GM19351 (cell line): ENCODE measurements around the gene ST3GAL4.
"Not testable (repeated sequence)": the region's sequence is repeated elsewhere in the genome, so short reads cannot be mapped to it uniquely, and the experiment has no call there.

Experiments used
- ATAC-seq: cut with Tn5 transposase; IDR thresholded peaks from one replicate; pipeline ENCODE4 v1.9.1; 2021; ENCODE audit warnings: mild to moderate bottlenecking, moderate library complexity; ENCODE audit not compliant: unreplicated experiment

Gene ST3GAL4

GRCh38 chr11:126345759-126346585, 9.5 kb upstream of the ST3GAL4 start:
- no peak for ATAC-seq

GRCh38 chr11:126346586-126346940, 8.9 kb upstream of the ST3GAL4 start:
- no peak for ATAC-seq

GRCh38 chr11:126346946-126347345, 8.5 kb upstream of the ST3GAL4 start:
- not testable (repeated sequence) for ATAC-seq

- ATAC-seq, result no peak
Observed at GRCh38 chr11:126347751-126348668, 7.5 kb upstream of the ST3GAL4 start.

- no peak for ATAC-seq
Observed at GRCh38 chr11:126348806-126349582, 6.5 kb upstream of the ST3GAL4 start.

GRCh38 chr11:126350836-126351235, 4.7 kb upstream of the ST3GAL4 start:
- no peak for ATAC-seq

GRCh38 chr11:126352163-126352562, 3.3 kb upstream of the ST3GAL4 start:
- ATAC-seq, result no peak

- ATAC-seq, result no peak
Observed at GRCh38 chr11:126352934-126353801, 2.3 kb upstream of the ST3GAL4 start.

GRCh38 chr11:126354631-126355323, 709 bp upstream of the ST3GAL4 start:
- ATAC-seq, result peak; percentile 36

GRCh38 chr11:126355926-126356897, 726 bp downstream of the ST3GAL4 start:
- ATAC-seq, result peak; percentile 24

GRCh38 chr11:126357055-126357962, 1.8 kb downstream of the ST3GAL4 start:
- no peak for ATAC-seq

GRCh38 chr11:126357969-126358762, 2.7 kb downstream of the ST3GAL4 start:
- ATAC-seq, result no peak

GRCh38 chr11:126358763-126359160, 3.3 kb downstream of the ST3GAL4 start:
- ATAC-seq, result no peak

- no peak for ATAC-seq
Observed at GRCh38 chr11:126359431-126360048, 4.1 kb downstream of the ST3GAL4 start.

- ATAC-seq, result no peak
Observed at GRCh38 chr11:126360049-126360446, 4.6 kb downstream of the ST3GAL4 start.

- ATAC-seq, result no peak
Observed at GRCh38 chr11:126361400-126361799, 5.9 kb downstream of the ST3GAL4 start.
